ENCODE data around the gene CPA3. TPM values are rescaled to one million over a fixed set of nuclear protein-coding genes. Genes with fewer than 3 reads are reported as not detected.
A peak's percentile ranks its signal among the peaks of the same experiment; 100 is the strongest.

The CPA3 gene
- total RNA-seq, 1 donor from 2014 or later, result not detected

DNA sequence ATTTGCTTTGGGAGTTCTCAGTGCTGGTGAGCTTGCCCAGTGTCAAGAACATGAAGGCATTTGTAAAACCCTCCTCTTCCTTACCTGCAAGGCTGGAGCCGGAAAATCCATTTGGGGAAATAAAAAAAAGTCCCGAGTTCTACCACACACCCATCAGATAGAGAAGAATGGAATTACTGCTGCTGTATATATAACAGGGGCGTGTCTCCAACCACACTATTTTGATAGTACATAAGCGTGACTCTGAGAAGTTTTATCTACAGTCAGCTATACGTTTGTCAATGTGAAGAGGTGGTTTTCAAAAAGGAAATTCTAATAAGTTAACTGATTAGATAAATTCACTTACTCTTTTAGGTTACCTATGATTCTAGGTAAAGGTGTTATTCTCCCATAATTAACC is 1.3 kb upstream of the CPA3 start:
- Histone ChIP-seq H2AFZ (ENCODE audit: low read depth, low read length) (no peak overlapping the region), H3K4me3 (ENCODE audit: insufficient read depth, low read depth, low read length) (no peak overlapping the region), H3K79me2 (ENCODE audit: insufficient read depth, low read length) (no peaks in the 10 kb centered on the region), H3K9me3 (ENCODE audit: insufficient read depth, low read depth, low read length) (no peaks in the 10 kb centered on the region), H3K4me2 (ENCODE audit: low read length) (no peak overlapping the region), H3K27me3 (ENCODE audit: insufficient read depth, low read length) (no peaks in the 10 kb centered on the region), H3K27ac (ENCODE audit: low read depth, low read length) (no peak overlapping the region), H4K20me1 (ENCODE audit: insufficient read depth, low read length) (no peaks in the 10 kb centered on the region), H3K9ac (ENCODE audit: low read length) (no peak overlapping the region), H3K4me1 (ENCODE audit: insufficient read depth, low read length) (peaks cover 7% of the 10 kb centered on the region), H3K36me3 (ENCODE audit: insufficient read depth, low read length) (no peaks in the 10 kb centered on the region)
- H3K27me3 Mint-ChIP-seq (ENCODE audit: low read depth, unreplicated experiment), result no peaks in the 10 kb centered on the region
- TF ChIP-seq, protein P1, sequence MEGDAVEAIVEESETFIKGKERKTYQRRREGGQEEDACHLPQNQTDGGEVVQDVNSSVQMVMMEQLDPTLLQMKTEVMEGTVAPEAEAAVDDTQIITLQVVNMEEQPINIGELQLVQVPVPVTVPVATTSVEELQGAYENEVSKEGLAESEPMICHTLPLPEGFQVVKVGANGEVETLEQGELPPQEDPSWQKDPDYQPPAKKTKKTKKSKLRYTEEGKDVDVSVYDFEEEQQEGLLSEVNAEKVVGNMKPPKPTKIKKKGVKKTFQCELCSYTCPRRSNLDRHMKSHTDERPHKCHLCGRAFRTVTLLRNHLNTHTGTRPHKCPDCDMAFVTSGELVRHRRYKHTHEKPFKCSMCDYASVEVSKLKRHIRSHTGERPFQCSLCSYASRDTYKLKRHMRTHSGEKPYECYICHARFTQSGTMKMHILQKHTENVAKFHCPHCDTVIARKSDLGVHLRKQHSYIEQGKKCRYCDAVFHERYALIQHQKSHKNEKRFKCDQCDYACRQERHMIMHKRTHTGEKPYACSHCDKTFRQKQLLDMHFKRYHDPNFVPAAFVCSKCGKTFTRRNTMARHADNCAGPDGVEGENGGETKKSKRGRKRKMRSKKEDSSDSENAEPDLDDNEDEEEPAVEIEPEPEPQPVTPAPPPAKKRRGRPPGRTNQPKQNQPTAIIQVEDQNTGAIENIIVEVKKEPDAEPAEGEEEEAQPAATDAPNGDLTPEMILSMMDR (IDR thresholded peaks at IDR 0.05; ENCODE audit: insufficient read depth, low read depth, low read length), result no peak
- no peak for TF ChIP-seq EZH2 (IDR thresholded peaks at IDR 0.05; ENCODE audit: insufficient read depth, low read length)
- peaks cover 8% of the 10 kb centered on the region for H3K4me1 Mint-ChIP-seq (ENCODE audit: low read depth, unreplicated experiment)
- H3K9me3 Mint-ChIP-seq (ENCODE audit: unreplicated experiment), result no peaks in the 10 kb centered on the region
- DNase-seq (ENCODE audit: low read depth), result no peak
- H3K36me3 Mint-ChIP-seq (ENCODE audit: low read depth, unreplicated experiment), result no peaks in the 10 kb centered on the region
- no peak for FAIRE-seq
- no peak overlapping the region for H3K27ac Mint-ChIP-seq (ENCODE audit: unreplicated experiment)
- H3K4me3 Mint-ChIP-seq (ENCODE audit: unreplicated experiment), result no peak overlapping the region

- Histone ChIP-seq H4K20me1 (ENCODE audit: insufficient read depth, low read length) (no peaks in the 10 kb centered on the region), H3K79me2 (ENCODE audit: insufficient read depth, low read length) (no peaks in the 10 kb centered on the region), H3K27ac (ENCODE audit: low read depth, low read length) (no peak overlapping the region), H3K4me2 (ENCODE audit: low read length) (peak overlapping the region; percentile 51), H3K9ac (ENCODE audit: low read length) (no peak overlapping the region), H3K9me3 (ENCODE audit: insufficient read depth, low read depth, low read length) (no peaks in the 10 kb centered on the region), H3K4me3 (ENCODE audit: insufficient read depth, low read depth, low read length) (no peak overlapping the region), H3K36me3 (ENCODE audit: insufficient read depth, low read length) (no peaks in the 10 kb centered on the region), H3K27me3 (ENCODE audit: insufficient read depth, low read length) (no peaks in the 10 kb centered on the region), H2AFZ (ENCODE audit: low read depth, low read length) (peak overlapping the region; percentile 19), H3K4me1 (ENCODE audit: insufficient read depth, low read length) (peaks cover 7% of the 10 kb centered on the region)
- peak; percentile 56 for FAIRE-seq
- Mint-ChIP-seq H3K27ac (ENCODE audit: unreplicated experiment) (peak overlapping the region; percentile 13), H3K4me3 (ENCODE audit: unreplicated experiment) (no peak overlapping the region), H3K4me1 (ENCODE audit: low read depth, unreplicated experiment) (peaks cover 8% of the 10 kb centered on the region), H3K36me3 (ENCODE audit: low read depth, unreplicated experiment) (no peaks in the 10 kb centered on the region), H3K27me3 (ENCODE audit: low read depth, unreplicated experiment) (no peaks in the 10 kb centered on the region), H3K9me3 (ENCODE audit: unreplicated experiment) (no peaks in the 10 kb centered on the region)
- TF ChIP-seq, protein P1 (IDR thresholded peaks at IDR 0.05; ENCODE audit: insufficient read depth, low read depth, low read length), result no peak
- TF ChIP-seq EZH2 (IDR thresholded peaks at IDR 0.05; ENCODE audit: insufficient read depth, low read length), result no peak
- DNase-seq (ENCODE audit: low read depth), result peak; percentile 94
Observed at GRCh38 chr3:148866261-148866660, 1.2 kb downstream of the CPA3 start.

- H3K27ac Mint-ChIP-seq (ENCODE audit: unreplicated experiment), result no peak overlapping the region
- H3K27me3 Mint-ChIP-seq (ENCODE audit: low read depth, unreplicated experiment), result no peaks in the 10 kb centered on the region
- no peak overlapping the region for H3K9ac ChIP-seq (ENCODE audit: low read length)
- H3K9me3 ChIP-seq (ENCODE audit: insufficient read depth, low read depth, low read length), result no peaks in the 10 kb centered on the region
- no peak overlapping the region for H3K4me3 Mint-ChIP-seq (ENCODE audit: unreplicated experiment)
- no peaks in the 10 kb centered on the region for H3K9me3 Mint-ChIP-seq (ENCODE audit: unreplicated experiment)
- no peak overlapping the region for H2AFZ ChIP-seq (ENCODE audit: low read depth, low read length)
- no peak overlapping the region for H3K27ac ChIP-seq (ENCODE audit: low read depth, low read length)
- no peak overlapping the region for H3K4me3 ChIP-seq (ENCODE audit: insufficient read depth, low read depth, low read length)
- FAIRE-seq (no peak), DNase-seq (ENCODE audit: low read depth) (peak; percentile 15)
- H3K36me3 Mint-ChIP-seq (ENCODE audit: low read depth, unreplicated experiment), result no peaks in the 10 kb centered on the region
- H3K4me2 ChIP-seq (ENCODE audit: low read length), result no peak overlapping the region
- no peaks in the 10 kb centered on the region for H3K79me2 ChIP-seq (ENCODE audit: insufficient read depth, low read length)
- H3K4me1 ChIP-seq (ENCODE audit: insufficient read depth, low read length), result no peaks in the 10 kb centered on the region
- TF ChIP-seq EZH2 (IDR thresholded peaks at IDR 0.05; ENCODE audit: insufficient read depth, low read length), result no peak
- TF ChIP-seq, protein P1 (IDR thresholded peaks at IDR 0.05; ENCODE audit: insufficient read depth, low read depth, low read length), result no peak
- no peaks in the 10 kb centered on the region for H4K20me1 ChIP-seq (ENCODE audit: insufficient read depth, low read length)
- no peaks in the 10 kb centered on the region for H3K27me3 ChIP-seq (ENCODE audit: insufficient read depth, low read length)
- no peaks in the 10 kb centered on the region for H3K4me1 Mint-ChIP-seq (ENCODE audit: low read depth, unreplicated experiment)
- H3K36me3 ChIP-seq (ENCODE audit: insufficient read depth, low read length), result no peaks in the 10 kb centered on the region
Observed at GRCh38 chr3:148873270-148873927, 8.3 kb downstream of the CPA3 start.

All from astrocyte (in vitro differentiated cells and primary cell).